GM18520 (cell line): ENCODE data around the gene FHIT.
"Not testable (repeated sequence)": the region's sequence is repeated elsewhere in the genome, so short reads cannot be mapped to it uniquely, and the experiment has no call there.

ENCODE experiments used
- ATAC-seq: cut with Tn5 transposase; IDR thresholded peaks from one replicate; pipeline ENCODE4 v1.9.1; 2021; ENCODE audit not compliant: unreplicated experiment

The FHIT gene

DNA sequence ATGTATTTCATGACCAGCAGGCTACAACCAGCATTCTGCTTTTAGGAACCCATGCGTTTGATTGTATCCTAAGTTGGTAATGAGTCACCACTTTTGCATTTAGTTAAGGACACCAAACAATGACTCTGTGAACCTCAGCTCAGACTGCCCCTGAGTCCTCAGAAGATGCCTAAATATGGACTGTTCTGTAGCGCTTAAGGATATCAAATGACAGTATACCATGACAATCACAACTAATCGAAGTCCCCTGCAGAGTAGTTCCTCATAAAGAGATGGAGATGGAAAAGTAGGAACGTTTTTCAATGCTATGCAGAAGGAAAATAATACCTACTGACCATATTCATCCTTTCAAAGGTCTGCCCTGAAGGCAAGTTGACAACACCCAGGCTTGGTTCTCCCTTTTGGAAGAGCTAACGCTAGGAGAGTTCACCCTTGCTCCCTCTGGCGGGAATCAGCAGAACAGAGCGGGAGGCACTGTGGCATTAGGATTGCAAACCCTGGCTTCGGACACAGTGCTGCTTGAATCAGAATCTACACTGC, 508.6 kb downstream of the FHIT start:
- no peak for ATAC-seq

DNA sequence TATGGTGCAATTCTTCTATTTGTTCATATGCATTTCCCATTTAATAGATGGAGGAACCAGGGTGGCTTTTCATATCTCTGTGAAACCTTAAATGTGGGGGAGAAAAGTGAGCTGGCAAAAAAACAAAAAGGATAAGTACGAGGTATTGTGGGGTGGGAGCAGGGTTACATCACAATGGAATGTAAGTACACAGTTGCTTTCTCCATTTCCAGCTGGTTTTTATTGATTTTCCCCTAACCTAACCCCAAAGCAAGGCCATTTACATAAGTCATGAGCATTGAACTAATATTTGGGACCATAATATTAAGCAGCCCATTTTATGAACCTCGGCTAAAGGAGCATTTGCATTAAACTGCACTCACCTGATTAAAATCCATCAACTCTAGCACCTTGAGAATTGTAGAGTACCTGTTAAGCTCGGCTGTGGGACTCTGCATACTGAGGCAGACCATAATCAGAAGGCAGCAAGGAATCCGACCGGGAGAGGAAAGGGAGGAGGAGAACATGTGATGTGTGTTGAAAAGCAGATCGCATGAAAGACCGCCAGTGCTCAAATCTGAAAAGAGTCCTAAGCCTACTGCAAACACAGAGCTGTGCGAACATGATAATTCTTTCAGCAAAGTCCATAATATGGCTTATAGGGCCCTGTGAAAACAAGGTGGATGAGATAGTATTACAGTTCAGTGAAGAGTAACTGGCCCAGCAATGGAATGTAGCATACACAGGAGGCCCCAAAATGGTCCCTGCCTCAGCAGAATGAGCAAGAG, 513.4 kb downstream of the FHIT start:
- ATAC-seq = no peak

DNA sequence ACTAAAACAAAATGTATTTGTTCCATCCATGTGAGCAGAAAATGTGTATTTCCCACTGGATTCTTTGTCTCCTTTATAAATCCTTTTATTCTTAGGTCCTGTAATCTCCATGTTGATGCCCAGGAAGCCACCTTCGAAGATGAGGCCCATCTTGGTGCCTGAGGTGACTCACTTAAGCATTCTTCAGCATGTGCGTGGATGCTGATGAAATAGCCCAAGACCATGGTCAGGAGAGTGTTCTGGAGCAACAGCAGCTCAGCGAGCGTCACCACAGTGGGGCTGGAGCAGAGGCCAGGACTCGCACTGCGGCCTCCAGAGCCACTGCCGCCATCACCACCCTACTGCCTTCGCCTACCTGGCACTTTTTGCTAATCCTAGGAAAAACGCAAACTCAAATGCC, 520.9 kb downstream of the FHIT start:
- no peak for ATAC-seq

DNA sequence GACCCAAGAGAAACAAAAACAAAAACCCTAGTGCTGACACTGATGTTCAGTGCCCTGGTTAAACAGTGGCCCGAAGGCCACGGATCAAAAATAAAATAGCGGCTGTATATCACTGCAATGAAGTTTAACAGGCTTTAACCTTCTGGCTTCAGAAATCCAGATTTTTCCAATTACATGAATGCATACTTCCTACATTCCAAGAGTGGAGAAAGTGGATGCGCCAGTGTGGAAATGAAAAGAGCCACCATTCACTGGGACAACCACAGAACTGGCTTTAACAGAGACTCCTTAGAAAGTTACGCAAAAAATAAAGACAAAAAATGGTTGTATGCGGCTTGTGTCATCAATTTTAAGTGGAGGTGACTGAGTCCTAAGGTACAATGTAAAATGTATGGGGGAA, 522.2 kb downstream of the FHIT start:
- no peak for ATAC-seq

DNA sequence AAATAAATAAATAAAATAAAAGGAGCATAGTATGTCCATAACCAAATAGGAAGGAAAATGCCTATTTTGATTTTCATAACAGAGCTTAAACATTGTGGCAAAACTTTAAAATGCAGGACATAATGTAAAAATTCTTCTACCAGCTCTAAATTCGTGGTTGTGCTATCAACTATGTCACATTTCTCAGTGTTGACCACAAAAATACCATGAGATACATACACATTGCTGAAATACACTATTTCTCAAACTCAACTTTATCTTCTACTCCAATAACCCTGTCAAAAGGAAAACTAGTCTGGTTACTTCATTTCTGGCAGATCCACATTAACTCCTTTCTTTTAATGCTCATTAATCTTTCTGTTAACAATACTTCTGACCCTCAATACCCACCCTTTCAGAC, 523.2 kb downstream of the FHIT start:
- ATAC-seq = no peak

DNA sequence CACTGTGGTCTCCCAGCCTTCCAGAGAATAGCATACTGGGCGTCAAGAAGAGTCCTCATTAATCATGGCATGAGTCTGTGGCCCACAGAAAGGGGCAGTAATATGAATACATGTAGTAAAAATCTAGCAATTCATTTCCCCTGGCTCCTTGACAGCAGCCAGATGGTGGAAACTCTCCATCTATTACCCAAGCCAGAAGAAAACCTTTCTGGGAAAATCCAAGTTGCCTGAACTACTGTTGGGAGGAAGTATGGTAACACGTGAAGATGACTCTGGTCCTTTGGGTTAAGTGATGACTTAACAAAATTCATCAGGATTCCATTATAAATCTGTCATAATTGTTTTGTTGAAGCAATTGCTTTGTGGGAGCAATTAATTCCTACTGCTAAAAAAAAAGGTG, 530.5 kb downstream of the FHIT start:
- no peak for ATAC-seq

DNA sequence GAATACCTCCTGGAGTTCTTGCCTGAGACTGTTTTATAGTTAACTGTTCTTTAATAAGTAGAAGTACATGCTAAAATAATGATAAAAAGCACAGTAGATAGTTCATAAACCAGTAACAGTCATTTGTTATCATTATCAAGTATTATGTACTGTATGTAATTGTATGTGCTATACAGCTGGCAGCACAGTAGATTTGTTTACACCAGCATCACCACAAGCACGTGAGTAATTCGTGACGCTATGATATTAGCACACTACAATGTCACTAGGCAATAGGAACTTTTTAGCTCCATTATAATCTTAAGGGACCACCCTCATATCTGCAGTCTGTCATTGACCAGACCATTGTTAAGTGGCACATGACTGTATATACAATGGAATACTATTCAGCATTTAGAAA, 534.7 kb downstream of the FHIT start:
- ATAC-seq = no peak

DNA sequence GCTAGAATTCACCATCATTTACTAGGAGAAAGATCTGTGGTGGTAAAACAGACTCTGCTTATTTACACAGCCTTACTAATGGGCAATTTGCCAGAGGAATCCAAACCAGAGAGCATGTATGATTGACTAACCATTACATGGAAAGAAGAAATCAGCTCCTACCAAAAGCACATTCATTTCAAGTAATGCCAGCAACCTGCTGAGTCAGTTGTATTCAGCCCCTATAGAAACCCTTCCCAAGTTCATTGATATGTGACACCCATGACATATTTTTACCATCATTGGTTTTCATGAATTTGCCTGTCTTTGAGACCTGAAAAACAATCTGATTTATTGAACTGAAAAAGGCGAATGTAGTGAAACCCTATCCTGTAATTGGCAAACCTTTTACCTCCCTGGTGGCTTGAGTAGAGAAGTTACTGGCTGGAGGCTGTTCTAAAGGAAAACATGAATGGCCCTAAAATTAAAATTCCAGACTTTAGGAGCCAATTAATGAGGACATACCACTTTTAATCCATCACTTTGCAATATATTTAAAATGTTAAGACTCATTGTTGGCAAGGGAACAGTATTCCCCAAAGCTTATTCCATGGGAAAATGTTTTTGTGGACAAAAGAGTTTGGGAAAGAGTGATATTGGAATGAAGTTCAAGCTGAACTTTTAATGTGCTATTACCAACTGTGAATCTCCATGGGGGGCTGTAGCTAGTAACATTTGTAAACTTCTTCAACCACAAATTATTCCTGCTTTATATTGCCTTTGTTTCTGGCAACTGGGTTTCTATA, 542.9 kb downstream of the FHIT start:
- no peak for ATAC-seq

DNA sequence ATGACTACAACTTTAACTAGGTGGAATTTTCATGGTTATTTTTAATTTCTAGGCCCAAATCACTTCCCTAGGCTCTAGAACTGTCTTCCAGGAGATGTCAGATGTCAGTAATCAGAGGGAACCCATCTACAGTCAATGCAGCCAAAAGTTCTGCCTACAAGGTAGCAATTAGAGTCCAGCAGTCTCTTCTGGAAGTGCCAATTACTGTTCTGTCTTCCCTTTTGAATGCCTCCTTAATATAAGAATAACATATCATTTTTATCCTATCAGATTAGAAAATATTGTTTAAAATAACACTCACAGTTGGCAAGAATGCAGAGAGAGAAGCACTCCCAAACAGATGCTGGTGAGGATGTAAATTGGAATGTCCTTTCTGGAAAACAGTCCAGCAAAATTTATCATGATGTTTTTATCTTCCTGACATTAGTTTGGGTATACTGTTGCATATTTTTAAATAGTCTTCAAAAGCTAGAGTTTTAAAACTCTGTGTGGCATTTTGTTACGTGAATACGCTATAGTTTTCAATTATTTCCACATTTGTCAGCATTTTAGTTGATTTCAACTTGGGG, 543.7 kb downstream of the FHIT start:
- no peak for ATAC-seq

DNA sequence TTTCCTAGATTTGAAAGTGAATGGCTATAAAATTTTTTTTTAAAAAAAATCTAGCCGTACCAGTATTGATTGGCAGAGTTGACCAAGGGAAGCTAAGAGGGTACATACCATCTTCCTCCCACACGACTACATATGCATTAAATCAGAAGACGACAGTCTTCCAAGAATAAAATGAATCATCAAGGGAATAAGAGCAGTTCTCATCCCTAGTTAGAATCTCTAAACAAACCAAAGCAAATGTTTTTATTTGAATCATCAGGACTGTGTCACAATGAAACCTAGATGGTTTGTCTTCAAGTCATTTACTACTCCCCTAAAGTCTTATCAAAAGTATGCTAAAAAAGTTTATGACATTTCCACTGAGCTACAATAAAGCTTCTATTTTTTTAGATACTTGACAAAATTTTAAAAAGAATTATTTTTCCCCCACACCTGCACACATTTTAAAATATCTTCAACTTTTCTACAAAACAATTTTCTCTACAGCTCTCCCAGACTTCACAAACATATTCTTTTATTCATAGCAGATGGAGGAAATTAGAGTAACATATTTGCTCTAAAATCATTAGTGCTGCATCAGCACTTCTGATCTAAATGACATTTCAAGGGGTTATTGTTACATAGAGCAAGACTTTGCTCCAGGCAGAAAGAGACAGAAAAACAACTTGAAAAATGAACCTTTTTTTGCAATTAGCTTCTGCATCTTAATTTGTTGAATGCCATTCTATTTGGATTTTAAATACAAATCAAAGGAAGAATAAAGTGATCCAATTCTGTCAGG, 547.1 kb downstream of the FHIT start:
- ATAC-seq = no peak

DNA sequence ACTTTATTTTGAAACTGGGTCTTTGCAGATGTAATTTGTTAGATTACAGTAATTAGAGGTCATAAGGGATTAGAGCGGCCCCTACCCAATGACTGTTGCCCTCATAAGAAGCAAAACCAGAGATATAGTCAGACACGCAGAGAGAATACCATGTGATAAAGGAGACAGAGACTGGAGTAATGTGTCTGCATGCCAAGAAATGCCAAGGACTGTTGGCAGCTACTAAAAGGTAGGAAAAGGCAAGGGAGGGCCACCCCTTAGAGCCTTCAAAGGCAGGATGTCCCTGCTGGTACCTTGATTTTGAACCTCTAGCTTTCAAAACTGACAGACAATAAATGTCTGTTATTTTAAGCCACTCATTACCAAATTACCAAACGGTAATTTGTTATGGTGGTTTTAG, 548.2 kb downstream of the FHIT start:
- no peak for ATAC-seq

DNA sequence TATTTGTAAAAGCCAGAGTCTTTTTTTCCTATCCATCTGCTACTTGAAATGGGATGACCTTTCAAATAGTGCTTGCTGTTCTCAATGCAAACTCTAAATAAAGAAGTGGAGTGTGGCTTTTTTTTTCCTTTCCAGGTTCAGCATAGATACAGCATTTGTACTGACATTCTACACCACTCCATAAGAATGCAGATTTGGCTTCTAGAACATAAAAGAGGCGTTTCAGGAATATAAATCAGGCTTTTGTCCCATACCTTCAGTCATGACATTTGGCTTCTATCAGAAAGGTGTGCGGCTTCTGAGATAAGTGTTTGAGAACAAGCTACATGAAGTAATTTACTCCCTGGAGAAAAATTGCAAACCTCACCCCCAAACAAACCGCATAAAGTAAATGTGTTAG, 553.1 kb downstream of the FHIT start:
- ATAC-seq = no peak

DNA sequence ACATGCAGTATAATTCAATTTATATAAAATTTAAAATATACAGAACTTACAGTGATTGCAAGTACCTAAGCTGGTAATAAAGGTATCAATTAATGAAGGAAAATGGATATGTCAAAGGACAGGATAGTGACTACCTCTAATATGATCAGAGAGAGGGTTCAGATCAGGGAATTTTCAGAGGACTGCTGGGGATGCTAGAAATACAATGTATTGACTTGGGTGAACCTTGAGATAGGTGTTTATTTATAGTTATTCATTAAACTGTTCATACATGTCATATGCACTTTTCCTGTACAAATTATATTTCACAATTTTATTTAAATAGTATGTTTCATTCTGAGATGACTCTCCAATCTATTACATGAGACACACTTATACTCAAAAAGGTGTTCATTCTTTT, 554.1 kb downstream of the FHIT start:
- no peak for ATAC-seq

DNA sequence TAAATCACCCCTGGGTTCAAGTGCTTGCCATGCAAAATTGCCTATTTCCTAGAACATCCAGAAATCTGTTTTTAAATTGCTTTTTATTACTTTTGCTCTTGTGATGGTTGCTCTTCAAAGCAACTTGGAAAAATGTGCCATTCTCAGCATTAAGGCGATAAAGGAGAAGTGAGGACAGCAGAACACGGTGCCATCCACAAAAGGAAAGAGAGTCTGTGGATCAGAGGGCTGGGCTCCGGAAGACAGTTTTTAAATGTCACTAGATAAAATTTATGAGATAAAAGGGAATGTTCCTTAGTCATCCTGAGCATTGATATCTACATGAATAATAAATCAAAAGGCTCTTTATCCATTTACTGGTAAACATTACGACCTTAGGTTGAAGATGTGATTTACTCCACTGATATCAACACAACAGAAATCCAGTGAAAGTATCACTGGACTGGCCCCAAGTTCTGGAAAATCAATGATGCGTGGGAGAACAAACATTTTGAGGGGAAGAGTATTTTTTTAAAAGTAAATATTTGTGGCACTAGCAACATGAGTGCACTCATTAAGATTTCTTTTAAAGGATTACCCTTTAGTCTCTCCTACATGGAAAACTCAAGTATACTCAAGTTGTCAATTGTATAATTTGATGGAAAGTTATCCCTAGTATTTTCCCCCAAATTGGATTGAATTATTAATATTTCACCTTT, 554.7 kb downstream of the FHIT start:
- ATAC-seq = no peak

DNA sequence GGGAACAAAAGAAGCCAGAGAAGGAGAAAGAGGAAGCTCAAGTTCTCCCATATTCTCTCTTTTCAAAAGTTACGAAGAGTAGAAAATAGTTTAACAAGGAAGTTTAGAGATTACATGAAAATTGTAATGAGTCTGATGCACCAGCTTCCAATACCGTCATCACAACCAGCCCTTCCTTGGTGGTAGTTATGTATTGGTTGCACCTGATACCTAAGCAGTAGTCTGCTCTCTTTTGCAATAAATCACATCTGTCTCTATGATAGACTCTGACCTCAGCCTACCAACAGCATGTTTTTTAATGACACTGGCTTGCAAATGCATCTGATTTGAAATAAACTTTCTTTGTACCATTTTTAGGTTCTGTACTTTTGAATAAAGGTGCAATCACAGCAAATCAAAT, 575.8 kb downstream of the FHIT start:
- no peak for ATAC-seq

DNA sequence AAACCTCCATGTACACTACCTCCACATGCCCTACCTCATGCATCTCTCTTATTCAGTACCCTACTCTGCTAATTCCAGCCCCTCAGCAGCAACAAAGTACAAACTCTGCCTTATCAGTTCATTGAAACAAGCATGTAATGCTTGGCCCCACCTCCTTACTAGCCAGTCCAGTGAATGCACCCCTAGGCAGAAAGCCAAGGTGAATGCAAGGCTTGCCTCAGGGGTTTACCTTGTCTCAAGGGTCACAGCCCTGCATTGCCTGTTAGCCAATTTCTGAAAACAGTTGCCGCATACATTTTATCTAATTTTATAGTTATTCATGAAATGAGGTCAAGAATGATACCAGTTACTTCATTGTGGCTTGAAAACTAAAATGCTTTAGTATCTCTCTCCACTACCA, 576.4 kb downstream of the FHIT start:
- no peak for ATAC-seq

DNA sequence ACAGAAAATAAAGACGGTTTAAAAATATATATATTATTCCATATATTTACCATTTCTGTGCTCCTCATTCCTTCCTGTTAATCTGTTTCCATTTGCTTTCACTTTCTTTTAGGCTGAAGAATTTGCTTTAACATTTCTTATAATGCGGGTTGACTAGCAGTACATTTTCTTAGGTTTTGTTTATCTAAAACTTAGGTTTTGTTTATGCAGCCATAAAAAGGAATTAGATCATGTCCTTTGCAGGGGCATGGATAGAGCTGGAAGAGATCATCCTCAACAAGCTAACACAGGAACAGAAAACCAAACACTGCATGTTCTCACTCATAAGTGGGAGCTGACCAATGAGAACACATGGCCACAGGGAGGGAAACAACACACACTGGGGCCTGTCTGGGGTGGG, 578.1 kb downstream of the FHIT start:
- no peak for ATAC-seq

DNA sequence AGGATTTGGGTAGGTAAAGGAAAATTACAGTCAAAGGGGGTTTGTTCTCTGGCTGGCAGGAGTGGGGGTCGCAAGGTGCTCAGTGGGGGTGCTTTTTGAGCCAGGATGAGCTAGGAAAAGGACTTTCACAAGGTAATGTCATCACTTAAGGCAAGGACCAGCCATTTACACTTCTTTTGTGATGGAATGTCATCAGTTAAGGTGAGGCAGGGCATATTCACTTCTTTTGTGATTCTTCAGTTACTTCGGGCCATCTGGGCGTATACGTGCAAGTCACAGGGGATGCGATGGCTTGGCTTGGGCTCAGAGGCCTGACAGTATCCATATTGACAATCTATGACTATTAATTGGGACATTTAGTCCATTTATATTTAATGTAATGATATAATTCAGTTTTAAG, 578.9 kb downstream of the FHIT start:
- not testable (repeated sequence) for ATAC-seq

DNA sequence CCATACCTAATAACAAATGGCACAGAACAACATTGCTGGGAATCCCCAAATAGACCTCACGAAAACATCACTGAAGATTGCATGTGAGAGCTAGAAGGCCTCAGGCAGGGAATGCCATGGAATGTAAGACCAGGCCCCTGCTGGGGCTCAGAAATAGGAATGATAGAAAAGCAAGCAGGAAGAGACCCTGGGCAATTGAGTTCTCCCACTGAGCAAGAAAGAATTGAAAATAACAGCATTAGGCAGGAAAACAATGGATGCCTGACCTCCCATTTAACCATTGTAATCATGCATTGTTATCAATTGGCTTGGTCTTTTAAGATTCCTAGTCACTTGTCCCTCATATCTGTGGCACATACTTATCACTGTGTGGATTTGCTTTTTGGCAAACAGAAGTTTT, 581.6 kb downstream of the FHIT start:
- no peak for ATAC-seq

DNA sequence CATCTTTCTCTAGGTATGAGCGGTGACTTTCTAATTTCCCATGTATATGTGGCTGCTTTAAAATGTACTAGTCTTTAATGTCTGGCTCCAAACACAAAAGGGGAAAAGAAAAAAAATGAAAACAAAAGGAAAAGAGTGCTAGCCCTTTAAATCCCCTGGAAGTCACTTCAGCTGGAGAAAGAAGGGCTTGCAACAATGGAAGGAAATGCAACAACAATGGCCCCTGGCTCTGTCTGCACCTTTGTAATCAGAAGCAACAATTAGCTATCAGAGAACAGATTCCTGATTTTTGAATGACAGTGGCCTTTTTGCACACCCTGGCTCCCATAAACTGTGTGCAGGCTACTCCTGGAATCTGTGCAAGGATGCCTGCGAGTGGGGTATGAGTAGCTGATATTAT, 591.2 kb downstream of the FHIT start:
- no peak for ATAC-seq

DNA sequence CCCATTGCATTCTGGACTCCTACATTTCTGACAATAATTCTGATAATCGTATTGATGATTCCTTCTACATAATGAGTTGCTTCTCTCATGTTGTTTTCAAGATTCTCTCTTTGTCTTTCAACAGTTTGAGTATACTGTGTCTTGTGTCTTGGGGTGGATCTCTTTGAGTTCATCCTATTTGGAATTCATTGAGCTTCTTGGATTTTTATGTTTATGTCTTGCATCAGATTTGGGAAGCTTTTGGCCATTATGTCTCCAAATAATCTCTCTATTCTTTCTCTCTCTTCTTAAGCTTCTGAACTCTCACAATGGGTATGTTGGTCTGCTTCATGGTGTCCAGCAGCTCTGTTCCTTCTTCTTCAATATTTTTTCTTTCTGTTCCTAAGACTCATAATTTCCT, 592.2 kb downstream of the FHIT start:
- ATAC-seq = no peak
